Heart right ventricle (tissue), 16 donors: ENCODE results near the gene GPHN. TPM values are rescaled to one million over a fixed set of nuclear protein-coding genes. Genes with fewer than 3 reads are reported as not detected.

Source experiments
- ATAC-seq, 8 donors: fragments of 200-7000 bp; cut with Tn5 transposase; one replicate each; pipeline ENCODE4 v1.9.1; 2020; ENCODE audit warnings: mild to moderate bottlenecking in 8 of 8, moderate library complexity in 8 of 8, moderate number of reproducible peaks in 1 of 8
- DNase-seq, 2 donors: peaks; one replicate each; pipeline ENCODE4 v3.0.0-alpha.2; 2020
- H3K27ac ChIP-seq, 10 donors: fragments of 200-600 bp; sonication (generic) in 2 of 10; one replicate each; pipeline versions ENCODE4 v1.5.0 to v1.8.0; 2020 to 2022; ENCODE audit warnings: mild to moderate bottlenecking in 3 of 10
- H3K27me3 ChIP-seq, 7 donors: fragments of 200-600 bp; one replicate each; pipeline ENCODE4 v1.8.0; 2021 to 2022; ENCODE audit warnings: mild to moderate bottlenecking in 2 of 7
- H3K36me3 ChIP-seq, 9 donors: fragments of 200-600 bp; sonication (generic) in 1 of 9; one replicate each; pipeline versions ENCODE4 v1.5.0 to v1.8.0; 2020 to 2022; ENCODE audit warnings: mild to moderate bottlenecking in 2 of 9
- H3K4me1 ChIP-seq, 9 donors: fragments of 200-600 bp; sonication (generic) in 1 of 9; one replicate each; pipeline versions ENCODE4 v1.5.0 to v1.8.0; 2020 to 2022; ENCODE audit warnings: mild to moderate bottlenecking in 4 of 9
- H3K4me3 ChIP-seq, 10 donors: fragments of 200-600 bp; sonication (generic) in 2 of 10; one replicate each; pipeline versions ENCODE4 v1.5.0 to v1.8.0; 2020 to 2022; ENCODE audit warnings: mild to moderate bottlenecking in 7 of 10, moderate library complexity in 2 of 10
- H3K9me3 ChIP-seq, 11 donors: fragments of 200-600 bp in 10 of 11; sonication (generic) in 2 of 11; one replicate each; pipeline versions ENCODE4 v1.5.0 to v1.8.0; 2013 to 2022; ENCODE audit warnings: mild to moderate bottlenecking in 2 of 11, control low read depth in 1 of 11, moderate library complexity in 1 of 11
- CTCF ChIP-seq, 9 donors: fragments of 200-600 bp; sonication (generic) in 2 of 9; IDR thresholded peaks; one replicate each; pipeline versions ENCODE4 v1.5.0 to v1.8.0; 2021 to 2022; ENCODE audit warnings: antibody characterized with exemption in 9 of 9, mild to moderate bottlenecking in 5 of 9, moderate library complexity in 1 of 9
- WGBS, 2 donors: extraction: QIAGEN DNeasy Blood & Tissue Kit; methylation state at CpG; one replicate each; pipeline ENCODE4 v1.1.7; 2013; ENCODE audit warnings: inconsistent platforms in 1 of 2; 5-methylcytosine and 5-hydroxymethylcytosine counted together
- intact Hi-C, 10 donors: fragments of 100-400 bp; cut with DNase I; formaldehyde crosslinking; loops; one replicate each; pipeline versions ENCODE4 v1.11.1 to v1.14.2; 2022
- polyA plus RNA-seq, 2 donors: library from polyadenylated mRNA; stranded (reverse); fragments of 200-250 nt; gene quantifications; one replicate each; pipeline ENCODE4 v1.2.3, GENCODE V29; 2013
- total RNA-seq, 10 donors: library from RNA; stranded (reverse); fragmentation: NEBNext Ultra II Directional in 3 of 10; extraction: Animal tissue kit (Norgen Biotek cat#: 25700) in 3 of 10; gene quantifications; one replicate each; pipeline versions ENCODE4 v1.2.1 to v1.2.4, GENCODE V29; 2021 to 2023
- donor health status: Arrhythmogenic right ventricular cardiomyopathy.
- donor health status: ischemic (EF 13 %, LVEDD 7.1; RV severe dilation, severe dysfunction).
- donor health status: healthy with polysubstance abuse.
- donor health status: DM: no; HTN: yes; CAD: no.
- donor health status: DM: no; HTN: no; CAD: no.
- donor health status: ischemic (EF 25% LVEDD 6.9; RV normal size, moderate dysfunction).
- donor health status: ischemic (EF 25% LVEDD 5.7; RV mildly dilated, moderate dysfunction).
- donor health status: healthy.
- donor health status: DM: yes; HTN: yes; CAD: no.
- donor health status: Ischemic cardiomyopathy.
- donor health status: ischemic (EF 35%, LVEDD 5.7; RV mildly dilated, moderate dysfunction).
- donor health status: nonischemic (EF 11% LVEDD 7.7; RV severe dilation, severe dysfunction).
- donor health status: DM: yes; HTN: yes; CAD: no.
- donor health status: PGD.
- donor health status: ischemic (EF 29% LVEDD 5.4; RV normal size, mild dysfunction).
- donor health status: nonischemic (EF 23%, LVEDD 6.1; RV moderate dilation, normal function).

GPHN gene
- total and polyA plus RNA-seq, 12 donors: 12.2 to 48.0 (median 32.2) TPM

DNA sequence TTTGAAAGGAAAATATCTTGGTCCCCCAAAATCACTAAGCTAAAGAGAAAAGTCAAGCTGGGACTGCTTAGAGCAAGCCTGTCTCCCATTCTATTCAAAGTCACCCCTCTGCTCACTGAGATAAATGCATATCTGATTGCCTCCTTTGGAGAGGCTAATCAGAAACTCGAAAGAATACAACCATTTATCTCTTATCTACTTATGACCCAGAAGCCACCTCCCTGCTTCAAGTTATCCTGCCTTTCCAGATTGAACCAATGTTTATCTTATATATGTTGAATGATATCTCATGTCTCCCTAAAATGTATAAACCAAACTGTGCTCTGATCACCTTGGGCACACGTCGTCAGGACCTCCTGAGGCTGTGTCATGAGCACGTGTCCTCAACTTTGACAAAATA lies 36.4 kb upstream of the GPHN start:
- Histone ChIP-seq H3K4me3 (no peak overlapping the region), H3K4me1 (peaks cover 0 to 9% (median 0%) of the 10 kb centered on the region in 9 donors), H3K9me3 (peaks cover 0 to 35% (median 11%) of the 10 kb centered on the region in 11 donors), H3K27me3 (no peaks in the 10 kb centered on the region), H3K27ac (no peak overlapping the region), H3K36me3 (no peaks in the 10 kb centered on the region)
- TF ChIP-seq CTCF (IDR thresholded peaks at IDR 0.05): no peak
- WGBS, 2 donors: 71% methylated on average over 4 of the region's 4 CpGs
- ATAC-seq: no peak
- intact Hi-C loops: no loop called here
- no peak for DNase-seq

GRCh38 chr14:66472251-66472650 lies 35.7 kb upstream of the GPHN start:
- intact Hi-C loops: no loop called here
- Histone ChIP-seq H3K36me3 (no peaks in the 10 kb centered on the region), H3K4me1 (peaks cover 0 to 9% (median 0%) of the 10 kb centered on the region in 9 donors), H3K9me3 (peaks cover 0 to 35% (median 11%) of the 10 kb centered on the region in 11 donors), H3K27ac (no peak overlapping the region), H3K27me3 (no peaks in the 10 kb centered on the region), H3K4me3 (no peak overlapping the region)
- no peak for DNase-seq
- no peak for TF ChIP-seq CTCF (IDR thresholded peaks at IDR 0.05)
- ATAC-seq: no peak

- ATAC-seq (no peak), DNase-seq (no peak)
- H3K27me3 ChIP-seq: no peaks in the 10 kb centered on the region
- WGBS, 2 donors: 75 to 88% methylated on average over 2 of the region's 2 CpGs
- no peak for TF ChIP-seq CTCF (IDR thresholded peaks at IDR 0.05)
- H3K36me3 ChIP-seq: no peaks in the 10 kb centered on the region
- peaks cover 0 to 29% (median 11%) of the 10 kb centered on the region in 11 donors for H3K9me3 ChIP-seq
- no peak overlapping the region for H3K27ac ChIP-seq
- intact Hi-C loops: no loop called here
- H3K4me1 ChIP-seq: peaks cover 0 to 9% (median 0%) of the 10 kb centered on the region in 9 donors
- H3K4me3 ChIP-seq: no peak overlapping the region
Measured at GRCh38 chr14:66473223-66473622, 34.7 kb upstream of the GPHN start.

DNA sequence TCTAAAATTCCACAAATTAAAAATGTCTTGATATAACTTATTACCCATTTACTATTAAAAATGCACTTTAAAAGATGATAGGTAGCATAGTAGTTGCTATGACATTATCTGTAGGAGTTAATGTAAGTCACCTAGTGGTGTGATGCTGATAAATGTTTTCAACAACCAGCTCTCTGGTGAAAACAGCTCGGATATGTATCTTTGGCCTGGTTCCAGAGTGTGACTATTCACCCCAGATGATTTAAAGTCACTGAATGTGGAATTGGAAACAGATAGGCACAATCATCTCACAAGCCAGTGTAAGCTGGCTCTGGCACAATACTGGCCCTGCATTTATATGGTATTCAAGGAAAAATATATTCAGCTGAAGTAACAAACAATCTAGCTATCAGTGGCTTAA lies 31.0 kb upstream of the GPHN start:
- Histone ChIP-seq H3K9me3 (no peaks in the 10 kb centered on the region), H3K4me1 (peaks cover 0 to 6% (median 0%) of the 10 kb centered on the region in 9 donors), H3K36me3 (no peaks in the 10 kb centered on the region), H3K27me3 (no peaks in the 10 kb centered on the region), H3K4me3 (no peak overlapping the region), H3K27ac (no peak overlapping the region)
- no peak for TF ChIP-seq CTCF (IDR thresholded peaks at IDR 0.05)
- no peak for ATAC-seq
- 3 to 10% methylated on average over 1 of the region's 1 CpG for WGBS, 2 donors
- no peak for DNase-seq
- intact Hi-C loops: no loop called here

DNA sequence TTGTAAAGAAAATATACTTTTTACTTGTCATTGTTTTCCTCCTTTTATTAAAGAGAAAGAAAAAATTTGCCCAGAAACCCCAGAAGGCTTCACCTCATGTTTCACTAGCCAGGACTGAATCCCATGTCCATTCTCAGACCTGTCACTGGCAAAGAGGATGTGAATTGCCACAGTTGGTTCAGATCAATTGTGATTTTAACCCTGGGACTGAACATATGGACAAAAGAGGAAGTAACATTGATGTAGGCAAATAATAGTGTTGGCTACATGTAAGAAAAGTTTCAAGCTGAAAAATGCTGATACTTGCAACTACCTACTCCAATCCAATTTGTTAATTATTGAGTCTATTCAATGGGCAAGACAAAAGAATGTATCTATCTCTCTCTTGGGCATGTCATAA lies 30.4 kb upstream of the GPHN start:
- H3K27me3 ChIP-seq: no peaks in the 10 kb centered on the region
- intact Hi-C loops: no loop called here

More for the DNA sequence above, 30.4 kb upstream of the GPHN start:
- Histone ChIP-seq H3K4me1 (peaks cover 0 to 12% (median 3%) of the 10 kb centered on the region in 9 donors), H3K9me3 (no peaks in the 10 kb centered on the region), H3K36me3 (no peaks in the 10 kb centered on the region), H3K27ac (no peak overlapping the region), H3K4me3 (no peak overlapping the region)
- DNase-seq: no peak
- ATAC-seq: no peak
- no peak for TF ChIP-seq CTCF (IDR thresholded peaks at IDR 0.05)
